ENCODE results near the gene LIPC.

DNA sequence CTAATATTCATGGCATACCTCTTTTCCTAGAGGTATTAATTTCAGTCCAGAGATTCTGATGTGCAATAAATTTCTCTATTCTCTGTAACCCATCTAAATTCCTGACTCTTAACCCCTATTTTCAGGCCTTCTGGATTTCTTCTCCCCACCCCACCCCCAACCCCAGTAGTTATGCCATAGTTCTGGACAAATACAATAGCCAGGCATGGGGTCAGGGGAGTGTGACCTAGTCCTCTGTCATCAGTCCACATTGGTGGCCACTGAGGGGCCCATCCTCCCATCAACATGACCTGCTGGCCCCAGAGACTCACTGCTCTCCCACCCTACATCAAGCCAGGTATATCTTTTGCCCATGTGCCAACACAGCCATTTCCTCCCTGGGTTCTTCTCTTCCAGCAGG is 3.8 kb upstream of the LIPC start:
- TF ChIP-seq CTCF (IDR thresholded peaks at IDR 0.05) (no peak), POLR2A (IDR thresholded peaks at IDR 0.05) (no peak)

Measured in thyroid gland (tissue), 4 donors.